ENCODE measurements around the gene GPAT2.
"Not testable (repeated sequence)": the region's sequence is repeated elsewhere in the genome, so short reads cannot be mapped to it uniquely, and the experiment has no call there.

The GPAT2 gene

DNA sequence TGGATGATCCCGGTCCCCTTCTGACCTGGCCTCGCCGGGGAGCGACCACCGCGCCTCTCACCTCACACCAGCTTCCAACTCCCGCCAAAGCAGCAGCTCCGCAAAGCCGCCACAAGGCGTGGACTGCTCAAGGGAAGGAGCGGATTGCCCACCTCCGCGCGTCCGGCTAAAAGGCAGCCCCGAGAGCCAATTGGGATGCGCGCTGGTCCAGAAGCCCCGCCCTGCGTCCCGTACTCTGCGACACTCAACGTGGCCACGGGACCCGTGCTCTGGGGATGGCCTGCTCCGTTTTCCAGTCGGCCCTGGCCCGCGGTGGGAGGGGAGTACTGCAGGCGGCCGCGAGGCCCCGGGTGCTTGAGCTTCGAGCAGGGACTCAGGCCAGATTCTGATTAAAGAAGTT, at the start of gene GPAT2:
TSS of gene GPAT2 (minus strand) at position 125 of the 400 bp plus-strand sequence. CDS start 2,557 bp downstream, outside the sequence.
- not testable (repeated sequence) for DNase-seq (ENCODE audit: low read depth)

- no peak for DNase-seq (ENCODE audit: low read depth)
Measured at GRCh38 chr2:96083989-96084857, 49.5 kb upstream of the GPAT2 start.

DNA sequence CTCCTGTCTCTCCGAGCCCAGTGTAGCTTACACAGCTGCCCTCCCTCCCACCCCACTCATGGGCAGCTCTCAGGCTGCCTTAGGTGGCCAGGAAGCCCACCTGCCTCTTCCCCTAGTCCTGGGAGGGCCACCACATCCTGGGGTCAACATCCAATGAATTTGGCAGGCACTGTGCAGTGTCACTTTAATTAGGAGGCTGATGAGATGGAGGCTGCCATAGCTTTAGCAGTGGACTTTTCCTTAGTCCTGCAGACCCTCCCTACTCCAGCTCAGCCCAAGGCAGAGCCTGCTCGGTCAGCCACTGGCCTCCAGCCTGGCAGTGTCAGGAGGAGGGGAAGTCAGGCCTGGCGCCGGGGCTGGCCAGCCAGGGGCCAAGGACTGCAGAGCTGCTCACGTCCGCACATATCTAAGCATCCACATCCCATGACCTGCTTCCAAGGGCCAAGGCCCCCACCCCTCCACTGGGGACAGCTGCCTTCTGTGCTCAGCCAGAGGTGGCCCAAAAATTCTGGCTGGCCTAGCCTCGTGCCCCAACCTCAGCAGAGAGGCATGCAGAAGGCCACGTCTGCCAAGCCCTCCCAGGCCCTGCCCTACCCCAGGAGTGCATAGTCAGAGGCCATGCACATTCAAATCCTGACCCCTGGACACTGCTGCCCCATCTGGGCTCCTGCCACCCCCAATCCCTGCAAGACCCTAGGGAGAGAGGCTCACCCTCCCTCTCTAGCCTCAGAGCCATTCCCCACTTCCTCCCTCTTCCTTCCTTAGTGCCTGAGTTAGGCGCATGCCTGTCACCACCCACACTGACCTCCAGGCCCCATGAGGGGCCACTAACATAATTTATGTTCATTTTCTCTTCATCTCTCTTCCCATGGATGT, 48.6 kb upstream of the GPAT2 start:
- DNase-seq (ENCODE audit: low read depth), result no peak

DNA sequence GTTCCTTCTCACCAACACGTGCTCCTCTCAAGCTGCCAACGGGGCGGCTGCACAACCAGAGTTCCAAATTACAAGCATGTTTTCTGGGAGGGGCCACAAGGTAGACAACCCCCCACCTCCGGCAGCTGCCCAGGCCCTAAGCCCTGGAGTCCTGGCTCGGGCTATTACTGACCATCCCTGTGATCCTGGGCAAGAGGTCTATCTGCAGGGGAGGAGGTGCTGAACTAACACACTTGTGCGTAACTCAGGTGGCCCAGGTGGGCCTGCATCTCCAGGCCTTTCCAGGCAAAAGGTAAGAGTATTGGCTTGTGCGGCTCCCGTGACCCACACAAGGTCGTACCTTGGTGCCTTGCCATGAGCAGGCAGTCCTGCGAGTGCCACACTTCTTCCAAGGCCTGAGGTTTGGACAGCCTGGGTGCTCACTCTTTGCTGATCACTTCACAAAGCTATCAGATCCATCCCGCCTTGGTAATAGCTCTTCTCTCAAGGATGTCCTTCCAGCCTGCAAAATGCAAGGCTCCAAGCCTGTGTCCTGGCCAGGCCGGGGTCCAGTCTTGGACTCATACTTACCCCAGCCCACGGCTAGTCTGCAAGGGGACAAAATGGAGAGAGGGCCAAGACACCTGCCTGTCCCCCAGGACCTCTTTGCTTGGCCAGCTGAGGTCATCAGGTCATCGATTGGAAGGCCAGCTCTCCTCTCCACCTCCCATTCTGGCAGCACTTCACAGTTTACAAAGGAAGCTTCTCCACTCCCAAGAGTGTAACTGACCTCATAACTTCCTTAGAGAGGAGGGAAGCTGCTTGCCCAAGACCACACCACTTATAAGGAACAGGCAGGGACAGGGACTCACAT, 47.7 kb upstream of the GPAT2 start:
- no peak for DNase-seq (ENCODE audit: low read depth)

GRCh38 chr2:96081042-96081441, 46.3 kb upstream of the GPAT2 start:
- no peak for DNase-seq (ENCODE audit: low read depth)

DNA sequence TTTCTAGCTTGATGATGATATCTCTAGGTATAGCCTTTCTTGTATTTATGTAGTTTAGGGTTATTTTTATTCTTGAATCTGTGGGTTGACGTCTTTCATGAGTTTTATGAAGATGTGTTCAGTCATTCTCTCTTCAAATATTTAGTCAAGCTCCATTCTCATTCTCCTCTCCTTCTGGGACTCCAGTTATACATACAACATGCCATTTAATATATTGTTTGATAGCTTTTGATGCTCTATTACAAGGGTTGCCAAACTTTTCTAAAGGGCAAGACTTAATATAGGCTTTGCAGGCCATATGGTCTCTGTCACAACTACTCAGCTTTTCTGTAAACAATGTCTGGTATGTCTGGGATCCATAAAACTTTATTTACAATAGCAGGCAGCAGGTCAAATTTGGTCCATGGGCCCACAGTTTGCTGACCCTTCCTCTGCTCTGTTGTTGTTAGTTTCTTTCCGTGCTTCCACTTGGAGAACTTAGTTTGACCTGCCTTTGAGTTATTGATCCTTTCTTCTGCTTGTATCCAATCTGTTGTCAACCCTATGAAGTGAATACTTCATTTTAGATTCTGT, 40.6 kb upstream of the GPAT2 start:
- no peak for DNase-seq (ENCODE audit: low read depth)

DNA sequence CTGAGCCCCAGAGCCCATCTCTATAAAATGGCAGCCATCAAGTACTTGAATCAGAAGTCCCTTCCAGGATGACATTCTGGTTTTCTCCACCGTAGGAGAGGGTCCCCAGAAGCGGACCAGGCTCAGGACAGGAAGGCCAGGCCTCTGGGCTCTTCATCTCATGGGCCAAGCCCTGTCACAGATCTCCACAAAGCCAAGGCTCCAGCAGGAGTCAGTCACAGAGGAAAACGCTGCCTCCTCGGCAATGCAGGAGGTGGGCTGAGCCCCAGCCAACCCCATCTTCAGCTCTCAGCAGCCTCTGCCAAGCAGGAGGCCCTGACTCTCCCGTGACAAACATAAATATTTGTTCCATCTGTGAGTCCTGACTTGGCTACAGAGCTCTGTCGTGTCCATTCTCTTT, 39.4 kb upstream of the GPAT2 start:
- no peak for DNase-seq (ENCODE audit: low read depth)

DNA sequence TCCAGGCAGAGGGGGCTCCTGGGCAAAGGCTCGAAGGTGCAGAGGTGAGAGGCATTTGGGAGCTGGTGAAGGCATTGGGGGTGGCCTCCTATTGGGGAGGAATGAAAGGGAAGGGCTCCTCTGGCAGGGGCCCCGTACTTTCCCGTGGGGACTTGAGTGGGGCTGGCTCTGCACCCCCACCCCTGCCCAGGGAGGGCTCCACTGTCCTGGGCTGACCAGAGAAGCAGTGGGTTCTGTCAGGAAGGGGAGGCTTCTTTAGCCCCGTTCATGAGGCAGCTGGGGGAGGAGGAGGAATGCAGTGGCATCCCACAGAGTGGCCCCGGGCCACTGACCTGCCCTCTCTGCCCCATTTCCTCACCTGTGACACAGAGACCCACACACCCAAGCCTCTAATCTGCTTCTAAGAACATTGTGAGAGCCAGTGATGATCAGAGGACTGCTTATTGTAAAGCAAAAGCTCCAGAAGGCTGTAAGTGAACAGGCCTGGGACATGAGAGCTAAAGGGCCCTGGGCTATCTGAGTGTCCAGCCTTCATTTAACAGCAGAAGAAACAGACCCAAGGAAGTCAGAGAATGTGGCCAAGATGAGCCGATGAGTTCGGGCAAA, 38.6 kb upstream of the GPAT2 start:
- no peak for DNase-seq (ENCODE audit: low read depth)

GRCh38 chr2:96072746-96073145, 38.0 kb upstream of the GPAT2 start:
- DNase-seq (ENCODE audit: low read depth), result no peak

GRCh38 chr2:96071977-96072491, 37.3 kb upstream of the GPAT2 start:
- not testable (repeated sequence) for DNase-seq (ENCODE audit: low read depth)

- DNase-seq (ENCODE audit: low read depth), result not testable (repeated sequence)
Measured at GRCh38 chr2:96071087-96071976, 36.6 kb upstream of the GPAT2 start.

- not testable (repeated sequence) for DNase-seq (ENCODE audit: low read depth)
Measured at GRCh38 chr2:96070351-96070750, 35.6 kb upstream of the GPAT2 start.

DNA sequence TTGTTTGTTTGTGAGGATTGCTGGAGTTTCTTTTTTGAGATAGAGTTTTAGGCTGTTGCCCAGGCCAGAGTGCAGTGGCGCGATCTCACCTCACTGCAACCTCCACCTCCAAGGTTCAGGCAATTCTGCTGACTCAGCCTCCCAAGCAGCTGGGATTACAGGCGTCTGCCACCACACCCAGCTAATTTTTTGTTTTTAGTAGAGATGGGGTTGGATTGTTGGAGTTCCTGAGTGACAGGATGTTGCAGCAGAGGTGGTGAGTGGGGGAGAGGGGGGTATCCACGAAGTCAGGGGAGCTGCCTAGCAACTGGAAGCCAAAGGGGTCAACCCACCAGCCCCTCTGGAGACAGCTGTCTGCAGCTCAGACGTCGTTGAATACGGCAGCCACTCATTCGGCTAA, 35.2 kb upstream of the GPAT2 start:
- not testable (repeated sequence) for DNase-seq (ENCODE audit: low read depth)

- DNase-seq (ENCODE audit: low read depth), result not testable (repeated sequence)
Measured at GRCh38 chr2:96067902-96068581, 33.3 kb upstream of the GPAT2 start.

DNA sequence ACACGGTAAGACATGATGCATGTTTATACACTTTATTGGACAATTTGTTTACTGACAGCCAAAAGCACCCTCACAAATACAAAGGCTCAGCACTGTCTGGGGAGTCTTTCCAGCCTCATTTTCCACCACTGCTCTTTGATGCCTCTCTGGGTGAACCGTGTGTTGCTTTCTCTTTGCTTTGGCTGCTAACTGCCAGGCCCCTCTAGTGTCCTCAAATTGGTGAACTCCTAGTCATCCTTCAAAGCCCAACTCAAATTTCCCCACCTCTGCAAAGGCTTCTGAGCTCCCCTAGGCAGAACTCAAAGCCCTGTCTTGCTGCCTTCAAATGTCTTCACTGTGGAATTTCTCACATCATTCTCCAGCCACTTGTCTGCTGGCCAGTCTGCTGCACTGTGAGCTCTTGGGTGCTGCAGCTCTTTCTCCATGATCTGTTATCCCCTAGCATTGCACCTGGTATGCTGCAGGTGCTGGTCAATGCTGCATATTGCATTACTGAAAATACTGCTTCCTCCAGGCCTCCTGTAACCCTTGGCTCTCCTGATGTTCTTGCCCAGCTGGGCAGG, 32.5 kb upstream of the GPAT2 start:
- not testable (repeated sequence) for DNase-seq (ENCODE audit: low read depth)

GRCh38 chr2:96066511-96066910, 31.8 kb upstream of the GPAT2 start:
- not testable (repeated sequence) for DNase-seq (ENCODE audit: low read depth)

GRCh38 chr2:96065954-96066353, 31.2 kb upstream of the GPAT2 start:
- not testable (repeated sequence) for DNase-seq (ENCODE audit: low read depth)

DNA sequence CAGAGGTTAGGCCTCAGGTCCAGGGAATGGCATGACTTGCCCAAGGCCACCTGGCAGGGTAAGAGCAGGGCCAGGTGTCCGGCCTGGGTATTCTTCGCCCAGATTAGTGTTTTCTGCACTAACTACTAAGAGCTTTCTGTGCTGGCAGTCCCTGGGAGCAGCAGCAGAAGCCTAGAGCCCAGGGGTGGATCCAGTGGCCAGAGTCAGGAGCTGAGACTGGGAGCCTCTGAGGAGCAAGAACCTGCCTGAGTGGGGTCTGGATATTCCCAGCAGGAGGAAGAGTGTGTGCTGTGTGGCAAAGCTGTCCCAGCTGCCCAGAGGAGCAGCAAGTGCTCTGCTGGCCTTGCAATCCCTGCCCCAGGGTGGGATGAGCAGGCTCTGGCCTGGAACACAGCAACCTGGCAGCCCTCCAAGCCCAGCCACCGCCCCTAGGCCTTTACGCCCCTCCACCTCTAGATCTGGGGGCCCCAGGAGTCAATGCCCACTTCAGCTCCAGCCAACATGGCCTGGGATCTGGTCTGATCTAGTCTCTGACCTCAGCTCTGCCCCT, 30.7 kb upstream of the GPAT2 start:
- no peak for DNase-seq (ENCODE audit: low read depth)

GRCh38 chr2:96064760-96065159, 30.0 kb upstream of the GPAT2 start:
- not testable (repeated sequence) for DNase-seq (ENCODE audit: low read depth)
